ENCODE data around the gene SERINC5.

Gene SERINC5

DNA sequence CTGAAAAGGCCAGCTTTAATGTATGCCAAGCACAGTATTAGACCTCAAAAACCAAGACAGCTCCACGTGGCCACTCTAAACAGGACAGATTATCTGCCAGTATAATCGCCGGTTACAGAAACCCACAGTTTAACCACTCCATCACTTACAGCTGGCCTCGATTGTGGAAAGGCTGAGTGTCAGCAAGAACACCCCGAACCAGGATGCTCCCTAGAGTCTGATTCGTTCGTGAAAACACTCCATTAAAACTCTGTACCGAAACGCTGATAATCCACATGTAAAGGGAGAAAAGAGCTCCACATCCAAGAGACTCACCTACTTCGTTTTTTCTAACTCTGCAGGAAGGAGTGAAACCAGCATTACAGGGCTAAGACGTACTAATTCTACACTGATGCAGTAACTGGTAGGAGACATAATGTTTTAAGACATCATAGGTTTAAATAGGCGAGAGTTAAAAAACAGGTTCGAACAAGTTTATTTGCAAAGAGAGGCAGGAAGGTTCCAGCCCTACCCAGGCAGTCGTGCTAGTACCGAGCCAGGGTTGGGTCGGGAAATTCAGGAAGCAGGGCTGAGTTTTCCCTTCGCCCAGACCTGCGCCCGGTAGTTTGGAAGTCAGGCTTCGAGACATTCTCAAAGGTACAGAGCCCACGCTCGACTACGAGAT is 949 bp downstream of the SERINC5 start:
- H3K27ac ChIP-seq: peak overlapping the region; percentile 72
- TF ChIP-seq, protein P1, sequence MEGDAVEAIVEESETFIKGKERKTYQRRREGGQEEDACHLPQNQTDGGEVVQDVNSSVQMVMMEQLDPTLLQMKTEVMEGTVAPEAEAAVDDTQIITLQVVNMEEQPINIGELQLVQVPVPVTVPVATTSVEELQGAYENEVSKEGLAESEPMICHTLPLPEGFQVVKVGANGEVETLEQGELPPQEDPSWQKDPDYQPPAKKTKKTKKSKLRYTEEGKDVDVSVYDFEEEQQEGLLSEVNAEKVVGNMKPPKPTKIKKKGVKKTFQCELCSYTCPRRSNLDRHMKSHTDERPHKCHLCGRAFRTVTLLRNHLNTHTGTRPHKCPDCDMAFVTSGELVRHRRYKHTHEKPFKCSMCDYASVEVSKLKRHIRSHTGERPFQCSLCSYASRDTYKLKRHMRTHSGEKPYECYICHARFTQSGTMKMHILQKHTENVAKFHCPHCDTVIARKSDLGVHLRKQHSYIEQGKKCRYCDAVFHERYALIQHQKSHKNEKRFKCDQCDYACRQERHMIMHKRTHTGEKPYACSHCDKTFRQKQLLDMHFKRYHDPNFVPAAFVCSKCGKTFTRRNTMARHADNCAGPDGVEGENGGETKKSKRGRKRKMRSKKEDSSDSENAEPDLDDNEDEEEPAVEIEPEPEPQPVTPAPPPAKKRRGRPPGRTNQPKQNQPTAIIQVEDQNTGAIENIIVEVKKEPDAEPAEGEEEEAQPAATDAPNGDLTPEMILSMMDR (IDR thresholded peaks at IDR 0.05): no peak
- TF ChIP-seq ZFX (IDR thresholded peaks at IDR 0.05; ENCODE audit: borderline replicate concordance): no peak

GRCh38 chr5:80251636-80252035 is 4.2 kb downstream of the SERINC5 start:
- H3K27ac ChIP-seq: no peak overlapping the region
- TF ChIP-seq, protein P1 (IDR thresholded peaks at IDR 0.05): no peak
- no peak for TF ChIP-seq ZFX (IDR thresholded peaks at IDR 0.05; ENCODE audit: borderline replicate concordance)

- TF ChIP-seq ZFX (IDR thresholded peaks at IDR 0.05; ENCODE audit: borderline replicate concordance): no peak
- TF ChIP-seq, protein P1 (IDR thresholded peaks at IDR 0.05): no peak
- H3K27ac ChIP-seq: no peak overlapping the region
Observed at GRCh38 chr5:80250801-80251200, 5.0 kb downstream of the SERINC5 start.

- TF ChIP-seq, protein P1 (IDR thresholded peaks at IDR 0.05): no peak
- no peak for TF ChIP-seq ZFX (IDR thresholded peaks at IDR 0.05; ENCODE audit: borderline replicate concordance)
- no peak overlapping the region for H3K27ac ChIP-seq
Observed at GRCh38 chr5:80249901-80250300, 5.9 kb downstream of the SERINC5 start.

DNA sequence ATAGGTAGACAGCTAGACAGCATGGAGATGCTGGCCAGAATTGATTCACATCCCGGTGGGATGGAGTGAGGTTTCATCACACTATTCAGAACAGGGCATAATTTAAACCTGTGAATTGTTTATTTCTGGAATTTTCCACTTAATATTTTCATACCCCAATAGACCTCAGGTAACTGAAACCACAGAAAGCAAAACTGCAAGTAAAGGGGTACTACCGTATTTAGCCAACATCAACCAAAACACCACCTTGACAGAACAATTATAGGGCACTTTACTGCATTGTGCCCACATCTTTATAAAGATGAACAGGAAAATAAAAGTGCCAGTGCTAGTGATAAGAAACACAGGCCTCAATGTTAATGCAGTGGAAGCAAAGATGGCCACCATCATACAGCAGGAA is 7.5 kb downstream of the SERINC5 start:
- TF ChIP-seq, protein P1 (IDR thresholded peaks at IDR 0.05): no peak
- no peak for TF ChIP-seq ZFX (IDR thresholded peaks at IDR 0.05; ENCODE audit: borderline replicate concordance)
- H3K27ac ChIP-seq: no peak overlapping the region

DNA sequence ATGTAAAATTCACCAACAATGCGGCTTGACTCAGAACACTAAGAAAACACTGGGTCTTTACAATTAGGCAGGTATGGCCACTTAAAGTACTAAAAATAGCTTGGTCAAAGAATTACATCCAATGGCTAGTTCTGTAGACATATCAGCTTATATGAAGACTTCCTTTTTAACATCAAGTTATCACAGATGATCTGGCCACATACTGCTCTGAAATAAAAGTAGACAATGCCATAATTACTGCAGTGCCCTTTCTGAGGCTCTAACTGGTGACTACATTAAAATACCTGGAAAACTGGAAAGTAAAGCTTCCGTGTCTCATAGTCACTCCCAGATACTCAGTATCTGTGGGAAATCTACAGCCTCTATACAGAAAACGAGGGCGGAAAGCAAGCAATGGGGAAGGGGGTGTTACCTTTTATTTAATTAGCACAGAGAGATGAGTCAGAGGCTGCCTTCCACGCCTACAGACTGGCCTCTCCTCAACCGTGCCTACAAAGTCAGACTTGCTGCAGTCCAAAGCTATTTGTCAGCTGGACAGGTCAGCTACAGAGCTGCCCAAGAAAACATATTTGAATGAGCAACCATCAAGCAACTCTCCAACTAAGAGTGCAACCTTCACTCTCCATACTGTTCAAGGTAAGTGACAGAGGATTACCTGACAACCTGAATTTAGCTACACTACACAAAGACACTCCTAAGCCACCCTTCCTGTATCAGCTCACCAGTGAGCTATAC is 8.7 kb downstream of the SERINC5 start:
- TF ChIP-seq, protein P1 (IDR thresholded peaks at IDR 0.05): no peak
- no peak for TF ChIP-seq ZFX (IDR thresholded peaks at IDR 0.05; ENCODE audit: borderline replicate concordance)
- H3K27ac ChIP-seq: peak overlapping the region; percentile 57
